PFSK-1 (cell line): ENCODE data around the gene MRAS.

Source experiments
- POLR2AphosphoS5 ChIP-seq: IDR thresholded peaks from 2 replicates; pipeline ENCODE4 v1.6.1; 2012; ENCODE audit warnings: low read depth, mild to moderate bottlenecking, control low read depth, low read length, moderate library complexity
- TAF1 ChIP-seq: IDR thresholded peaks from 2 replicates; pipeline ENCODE4 v1.6.1; 2012; ENCODE audit warnings: low read length, control low read depth, borderline replicate concordance; ENCODE audit not compliant: insufficient read depth
- TF ChIP-seq, protein P1 (sequence below), 2 experiments: IDR thresholded peaks; 2 replicates each; pipeline versions ENCODE4 v1.6.1 to v1.8.0; 2011 to 2012; ENCODE audit warnings: low read depth in 2 of 2, low read length in 2 of 2, control low read depth in 1 of 2, inconsistent platforms in 1 of 2, mild to moderate bottlenecking in 1 of 2, moderate library complexity in 1 of 2; ENCODE audit not compliant: insufficient read depth in 1 of 2

DNA sequence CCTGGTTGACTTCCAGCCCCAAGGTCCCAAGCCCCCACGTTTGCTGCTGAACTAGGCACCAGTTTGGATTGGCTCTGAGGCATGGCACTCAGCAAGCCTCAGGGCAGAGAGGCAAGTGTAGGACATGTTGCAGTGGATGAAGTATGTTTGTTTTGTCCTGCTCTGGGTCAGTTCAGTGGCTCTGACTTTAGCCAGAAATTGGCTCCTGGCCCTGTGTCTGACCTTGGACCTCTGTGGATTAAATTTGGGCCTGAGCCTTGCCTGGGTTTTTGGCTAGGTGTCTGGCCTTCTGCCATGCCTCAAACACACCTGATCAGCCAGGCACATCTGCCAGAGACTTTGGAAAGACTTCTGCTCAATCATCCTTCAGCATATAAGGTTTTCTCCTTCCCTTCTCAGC, 3.6 kb upstream of the MRAS start:
- TF ChIP-seq POLR2AphosphoS5, result no peak
- TF ChIP-seq, protein P1, sequence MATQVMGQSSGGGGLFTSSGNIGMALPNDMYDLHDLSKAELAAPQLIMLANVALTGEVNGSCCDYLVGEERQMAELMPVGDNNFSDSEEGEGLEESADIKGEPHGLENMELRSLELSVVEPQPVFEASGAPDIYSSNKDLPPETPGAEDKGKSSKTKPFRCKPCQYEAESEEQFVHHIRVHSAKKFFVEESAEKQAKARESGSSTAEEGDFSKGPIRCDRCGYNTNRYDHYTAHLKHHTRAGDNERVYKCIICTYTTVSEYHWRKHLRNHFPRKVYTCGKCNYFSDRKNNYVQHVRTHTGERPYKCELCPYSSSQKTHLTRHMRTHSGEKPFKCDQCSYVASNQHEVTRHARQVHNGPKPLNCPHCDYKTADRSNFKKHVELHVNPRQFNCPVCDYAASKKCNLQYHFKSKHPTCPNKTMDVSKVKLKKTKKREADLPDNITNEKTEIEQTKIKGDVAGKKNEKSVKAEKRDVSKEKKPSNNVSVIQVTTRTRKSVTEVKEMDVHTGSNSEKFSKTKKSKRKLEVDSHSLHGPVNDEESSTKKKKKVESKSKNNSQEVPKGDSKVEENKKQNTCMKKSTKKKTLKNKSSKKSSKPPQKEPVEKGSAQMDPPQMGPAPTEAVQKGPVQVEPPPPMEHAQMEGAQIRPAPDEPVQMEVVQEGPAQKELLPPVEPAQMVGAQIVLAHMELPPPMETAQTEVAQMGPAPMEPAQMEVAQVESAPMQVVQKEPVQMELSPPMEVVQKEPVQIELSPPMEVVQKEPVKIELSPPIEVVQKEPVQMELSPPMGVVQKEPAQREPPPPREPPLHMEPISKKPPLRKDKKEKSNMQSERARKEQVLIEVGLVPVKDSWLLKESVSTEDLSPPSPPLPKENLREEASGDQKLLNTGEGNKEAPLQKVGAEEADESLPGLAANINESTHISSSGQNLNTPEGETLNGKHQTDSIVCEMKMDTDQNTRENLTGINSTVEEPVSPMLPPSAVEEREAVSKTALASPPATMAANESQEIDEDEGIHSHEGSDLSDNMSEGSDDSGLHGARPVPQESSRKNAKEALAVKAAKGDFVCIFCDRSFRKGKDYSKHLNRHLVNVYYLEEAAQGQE (IDR thresholded peaks at IDR 0.05; ENCODE audit: insufficient read depth in 1 of 2, low read depth in 2 of 2, low read length in 2 of 2), result no peak
- TF ChIP-seq TAF1, result no peak
